HG02840 (cell line): Measurements from ENCODE around the gene OAS2.

Experiments used
- ATAC-seq: cut with Tn5 transposase; IDR thresholded peaks from one replicate; pipeline ENCODE4 v1.9.1; 2021; ENCODE audit warnings: mild to moderate bottlenecking, moderate library complexity, moderate number of reproducible peaks; ENCODE audit not compliant: unreplicated experiment, low FRiP score

The OAS2 gene

GRCh38 chr12:113055594-113056380, 77.5 kb downstream of the OAS2 start:
- no peak for ATAC-seq

DNA sequence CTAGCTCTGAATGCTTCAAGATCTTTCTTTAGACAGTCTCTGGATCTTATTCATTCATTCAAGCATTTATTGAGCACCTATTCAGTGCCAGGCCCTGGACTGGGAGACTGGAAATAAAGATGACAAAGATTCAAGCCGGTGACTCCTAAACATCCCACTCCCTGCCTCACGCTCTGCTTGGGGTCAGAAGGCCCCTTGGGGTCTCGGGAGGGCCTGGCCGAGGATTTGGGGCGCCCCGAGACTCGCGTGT, 78.0 kb downstream of the OAS2 start:
- no peak for ATAC-seq

DNA sequence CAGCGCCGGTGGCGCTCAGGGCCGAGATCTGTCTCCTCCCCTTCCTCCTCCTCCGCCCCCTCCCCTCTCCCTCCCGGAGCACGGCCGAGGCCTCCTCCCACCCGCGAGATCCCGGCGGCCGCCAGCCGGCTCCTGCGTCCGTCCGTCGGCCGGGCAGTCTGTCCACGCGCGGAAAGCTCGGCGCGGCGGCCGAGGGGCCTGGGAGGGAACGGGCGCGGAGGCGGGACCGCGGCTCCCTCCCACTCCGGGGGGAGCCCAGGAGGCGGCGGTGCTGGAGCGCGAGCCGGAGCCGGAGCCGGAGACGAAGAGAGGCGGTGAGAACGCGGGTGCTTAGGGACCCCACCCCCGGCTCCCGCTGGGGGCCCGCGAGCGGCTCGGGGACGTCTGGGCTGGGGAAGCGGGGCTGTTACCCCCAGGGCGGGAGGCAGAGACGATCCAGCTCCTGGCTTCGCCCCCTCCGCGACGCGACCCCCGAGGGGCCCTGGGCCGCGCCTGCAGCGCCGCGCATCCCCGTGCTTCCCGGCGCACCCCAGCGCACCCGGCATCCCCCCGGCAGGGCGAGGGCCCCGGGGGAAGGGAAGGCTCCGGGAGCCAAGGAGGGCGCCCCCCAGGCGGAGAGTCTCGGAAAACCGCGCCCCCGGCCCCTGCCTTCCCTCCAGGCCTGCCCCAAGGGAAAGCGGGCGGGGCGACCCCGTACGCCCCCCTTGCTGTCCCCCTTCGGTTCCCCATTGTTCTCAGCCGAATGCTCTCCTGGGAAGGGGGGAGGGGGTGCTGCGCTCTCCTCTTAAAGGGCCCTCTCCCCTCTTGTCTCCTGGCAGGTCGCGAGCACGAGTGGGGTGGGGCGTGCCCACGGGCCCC, 78.5 kb downstream of the OAS2 start, which contains the start of gene DTX1:
TSS of gene DTX1 (plus strand) at position 100 of the 858 bp plus-strand sequence. CDS start 1,463 bp downstream, outside the sequence.
- ATAC-seq = no peak

DNA sequence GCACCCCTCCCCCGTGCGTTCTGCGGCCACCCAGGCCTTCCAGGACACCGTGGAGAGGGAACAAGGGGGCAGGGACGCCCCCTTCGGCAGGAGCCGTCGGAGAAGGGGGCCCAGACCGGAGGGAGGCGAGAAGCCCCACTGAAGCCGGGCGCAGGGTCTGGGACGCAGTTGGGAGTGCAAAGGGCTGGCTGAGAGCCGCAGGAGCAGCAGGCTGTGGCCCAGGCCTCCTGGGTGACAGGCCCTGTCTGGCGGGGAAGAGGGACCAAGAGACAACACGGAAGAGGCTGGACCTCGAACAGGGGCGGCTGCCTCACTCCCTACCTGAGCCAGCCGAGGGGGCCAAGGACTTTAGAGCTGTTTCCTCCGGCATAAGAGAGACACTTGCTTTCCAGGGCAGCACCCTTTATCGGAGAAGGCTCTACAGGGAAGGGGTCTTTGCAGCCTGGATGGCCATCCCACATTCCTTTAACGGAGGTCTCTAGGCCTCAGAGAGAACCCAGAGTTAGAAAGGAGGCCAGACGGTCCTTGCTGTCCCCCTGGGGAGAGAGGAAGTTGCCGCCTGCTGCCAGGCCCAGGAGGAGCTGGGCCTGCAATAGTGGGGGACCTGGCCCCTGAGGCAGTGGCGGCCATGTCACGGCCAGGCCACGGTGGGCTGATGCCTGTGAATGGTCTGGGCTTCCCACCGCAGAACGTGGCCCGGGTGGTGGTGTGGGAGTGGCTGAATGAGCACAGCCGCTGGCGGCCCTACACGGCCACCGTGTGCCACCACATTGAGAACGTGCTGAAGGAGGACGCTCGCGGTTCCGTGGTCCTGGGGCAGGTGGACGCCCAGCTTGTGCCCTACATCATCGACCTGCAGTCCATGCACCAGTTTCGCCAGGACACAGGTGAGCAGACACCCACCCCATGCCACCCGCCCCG, 79.5 kb downstream of the OAS2 start:
- no peak for ATAC-seq

DNA sequence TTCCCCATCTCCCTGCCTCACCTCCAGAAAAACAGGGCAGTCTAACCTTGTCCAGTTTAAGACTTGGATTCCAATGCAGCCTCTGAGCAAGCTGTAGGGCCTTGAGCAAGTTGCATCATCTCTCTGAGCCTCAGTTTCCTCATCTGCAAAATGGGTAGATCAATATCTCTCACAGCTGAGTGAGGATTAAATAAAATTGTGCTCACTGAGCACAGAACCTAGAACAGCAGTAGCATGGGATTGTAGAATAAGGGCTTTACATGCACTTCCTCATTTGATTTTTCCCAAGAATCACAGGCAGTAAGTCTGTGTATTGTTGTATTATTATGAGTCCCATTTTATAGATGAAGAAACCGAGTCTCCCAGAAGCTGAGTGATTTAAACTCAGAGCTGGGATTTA, 80.2 kb downstream of the OAS2 start:
- no peak for ATAC-seq

- no peak for ATAC-seq
Measured at GRCh38 chr12:113059071-113059595, 80.8 kb downstream of the OAS2 start.

GRCh38 chr12:113060336-113060960, 82.1 kb downstream of the OAS2 start:
- ATAC-seq = no peak

DNA sequence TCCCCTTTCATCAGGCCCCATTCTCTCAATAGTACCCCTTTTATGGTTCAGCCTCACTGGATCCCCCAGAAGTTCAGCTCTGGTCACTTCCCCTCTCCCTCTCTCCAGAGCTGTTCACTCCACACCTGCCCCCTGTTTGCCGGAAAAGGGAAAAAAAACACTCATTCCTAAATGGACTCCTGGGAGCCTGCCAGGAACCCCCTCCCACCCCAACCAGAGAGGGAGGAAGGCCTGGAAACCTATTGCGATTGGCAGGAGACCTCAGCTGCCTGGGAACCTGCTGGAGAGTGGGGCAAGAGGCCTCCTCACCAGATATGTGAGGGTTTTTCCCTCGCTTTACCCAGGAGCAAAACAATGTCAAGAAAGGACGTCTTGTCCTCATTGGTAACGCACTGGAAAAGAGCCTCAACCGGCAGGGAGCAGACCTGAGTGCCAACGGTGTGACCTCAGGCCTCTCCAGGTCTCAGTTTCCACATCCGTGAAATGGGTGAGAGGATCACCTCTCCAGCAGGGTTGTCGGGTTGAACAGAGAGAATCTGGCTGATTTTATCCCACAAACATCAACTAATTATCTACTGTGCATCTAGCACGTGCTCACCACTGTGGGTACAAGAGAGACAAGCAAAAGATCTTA, 82.9 kb downstream of the OAS2 start:
- ATAC-seq = no peak
